ENCODE results near the gene COG5. TPM values are rescaled to one million over a fixed set of nuclear protein-coding genes. Genes with fewer than 3 reads are reported as not detected.
A peak's percentile ranks its signal among the peaks of the same experiment; 100 is the strongest.

COG5 gene
- total RNA-seq, 1 experiment from 2014 or later, result 20.2 TPM

- Histone ChIP-seq H2AFZ (ENCODE audit: low read length) (no peak overlapping the region), H3K56ac (ENCODE audit: insufficient read length, low read depth, low read length) (no peak overlapping the region), H4K8ac (replicated peaks; ENCODE audit: insufficient read length, low read depth, low read length) (no peak overlapping the region), H2BK120ac (ENCODE audit: low read depth, low read length, poor library complexity, severe bottlenecking) (no peak overlapping the region), H3T11ph (ENCODE audit: low read length) (no peak overlapping the region), H3K79me2 (ENCODE audit: insufficient read depth, low read length) (no peaks in the 10 kb centered on the region), H3K27me3 (ENCODE audit: insufficient read depth, low read length) (no peaks in the 10 kb centered on the region), H3K23me2 (ENCODE audit: insufficient read length, low read depth, low read length, poor library complexity, severe bottlenecking) (no peaks in the 10 kb centered on the region), H2BK15ac (ENCODE audit: low read depth, low read length) (no peak overlapping the region), H4K20me1 (ENCODE audit: control insufficient read depth, insufficient read depth, insufficient read length) (no peaks in the 10 kb centered on the region), H3K4me1 (ENCODE audit: insufficient read depth, low read length) (no peaks in the 10 kb centered on the region), H2AK5ac (ENCODE audit: insufficient read length, low read length) (no peak overlapping the region), H3K4me2 (ENCODE audit: insufficient read depth, insufficient read length, low read length) (no peak overlapping the region), H4K91ac (ENCODE audit: insufficient read length, low read depth, low read length) (no peak overlapping the region), H3K23ac (ENCODE audit: insufficient read length, low read depth, low read length) (no peak overlapping the region), H3K79me1 (ENCODE audit: insufficient read depth, low read depth, low read length, poor library complexity, severe bottlenecking) (no peaks in the 10 kb centered on the region), H3K9me3 (ENCODE audit: control insufficient read depth, low read depth, low read length) (no peaks in the 10 kb centered on the region), H3K14ac (ENCODE audit: insufficient read depth, low read length) (no peak overlapping the region), H3K27ac (ENCODE audit: insufficient read length, low read depth, low read length) (no peak overlapping the region), H3K18ac (ENCODE audit: insufficient read length, low read depth, low read length) (no peak overlapping the region), H2BK5ac (ENCODE audit: insufficient read length, low read length) (no peak overlapping the region), H2BK12ac (ENCODE audit: insufficient read length, low read depth, low read length) (no peak overlapping the region), H3K9ac (ENCODE audit: extremely low read depth, insufficient read length, low read length) (no peak overlapping the region), H3K4ac (ENCODE audit: low read depth, low read length) (no peak overlapping the region), H2BK20ac (ENCODE audit: low read depth, low read length, poor library complexity, severe bottlenecking) (no peak overlapping the region), H4K5ac (ENCODE audit: insufficient read length, low read depth, low read length) (no peak overlapping the region)
- no peak for DNase-seq
- peaks cover 3 to 4% of the 10 kb centered on the region in 2 experiments; a peak in 2 of 4 replicates for H3K4me1 Mint-ChIP-seq
- H3K36me3 Mint-ChIP-seq (ENCODE audit: insufficient read depth in 1 of 3, low read depth in 3 of 3), result 0 out of 7 replicates have a peak, but pooled peaks cover 0 to 3% (median 0%) of the 10 kb centered on the region in 3 experiments
- TF ChIP-seq CTCF (conservative IDR thresholded peaks at IDR 0.05), result no peak
- H3K4me3 Mint-ChIP-seq, result no peak overlapping the region
- H3K27ac Mint-ChIP-seq, result 0 out of 7 replicates have a peak overlapping the region, but pooled peaks of 1 of the 3 experiments have one; percentile 0
- H3K9me3 Mint-ChIP-seq, result no peaks in the 10 kb centered on the region
- WGBS (ENCODE audit: extremely low coverage, insufficient read length, low lambda C conversion rate), result no CpG with 5 or more reads among the region's 4 CpGs
- no peaks in the 10 kb centered on the region for H3K27me3 Mint-ChIP-seq (ENCODE audit: low read depth)
These were observed 251.3 kb downstream of the COG5 start for GRCh38 chr7:107312418-107312817.

Measured in H9 (cell line).